ENCODE measurements around the gene SETD9. TPM values are rescaled to one million over a fixed set of nuclear protein-coding genes. Genes with fewer than 3 reads are reported as not detected.
A peak's percentile ranks its signal among the peaks of the same experiment; 100 is the strongest.

Gene SETD9
- total and polyA plus RNA-seq, 2 of the 13 experiments (the other 11 are each of a cell fraction or from before 2014, with no cell fraction given) = 4.8 to 17.8 TPM

DNA sequence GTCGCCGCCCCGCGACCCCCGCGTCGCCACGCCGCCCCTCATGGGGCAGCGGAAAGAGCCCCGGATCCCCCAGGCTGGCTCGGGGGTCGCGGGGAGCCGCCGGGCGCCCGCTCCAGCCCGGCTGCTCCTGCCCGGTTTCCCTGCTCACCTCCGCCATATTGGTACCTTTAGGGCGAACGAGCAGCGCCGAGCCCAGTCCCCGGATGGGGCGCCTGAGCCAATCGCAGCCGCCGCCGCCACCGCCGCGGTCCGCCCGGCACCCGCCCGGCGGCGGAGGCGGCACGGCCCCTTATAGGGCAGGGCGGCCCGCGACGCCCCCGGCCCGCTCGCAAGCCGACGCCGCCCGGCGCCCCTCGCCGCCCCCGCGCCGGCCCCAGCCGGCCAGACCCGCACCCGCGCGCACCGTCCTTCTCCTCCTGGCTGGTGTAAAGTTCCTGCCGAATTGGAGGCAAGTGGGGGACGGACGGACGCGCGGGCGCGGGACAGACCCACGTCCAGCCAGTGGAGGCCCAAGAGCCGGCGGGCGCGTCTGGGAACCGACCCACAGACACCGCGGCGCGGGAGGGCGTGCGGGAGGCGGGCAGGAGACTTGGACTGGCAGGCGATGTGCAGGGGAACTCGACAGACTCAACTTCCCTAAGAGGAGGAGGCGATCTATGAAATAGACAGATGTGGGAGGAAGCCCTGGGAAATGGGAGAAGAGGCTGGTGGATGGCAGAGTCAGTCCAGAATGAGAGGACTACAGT lies 42.7 kb downstream of the SETD9 start, which contains the start of gene MIER3 (continued):
- TF ChIP-seq KDM3A (CRISPR knock-in tag; IDR thresholded peaks at IDR 0.05; ENCODE audit: low read depth) (no peak), AHDC1 (CRISPR knock-in tag; IDR thresholded peaks at IDR 0.05; ENCODE audit: borderline replicate concordance) (no peak), ZNF552 (CRISPR knock-in tag; IDR thresholded peaks at IDR 0.05; ENCODE audit: borderline replicate concordance) (no peak), TOPORS (CRISPR knock-in tag; IDR thresholded peaks at IDR 0.05) (no peak), PHF8 (CRISPR knock-in tag; IDR thresholded peaks at IDR 0.05) (peak; percentile 72), ZNF652 (CRISPR knock-in tag; IDR thresholded peaks at IDR 0.05; ENCODE audit: borderline replicate concordance, low read depth) (no peak), NFKBIZ (CRISPR knock-in tag; IDR thresholded peaks at IDR 0.05) (no peak), PHB2 (IDR thresholded peaks at IDR 0.05; ENCODE audit: partially characterized antibody) (no peak), KLF13 (CRISPR knock-in tag; IDR thresholded peaks at IDR 0.05) (no peak), TSC22D2 (CRISPR knock-in tag; IDR thresholded peaks at IDR 0.05; ENCODE audit: borderline replicate concordance) (no peak), ZNF782 (CRISPR knock-in tag; IDR thresholded peaks at IDR 0.05; ENCODE audit: borderline replicate concordance) (0 out of 2 replicates have a peak, but pooled peaks have one; percentile 29), MED8 (CRISPR knock-in tag; IDR thresholded peaks at IDR 0.05; ENCODE audit: insufficient replicate concordance) (no peak), SMAD1 (CRISPR knock-in tag; IDR thresholded peaks at IDR 0.05; ENCODE audit: borderline replicate concordance, low read depth) (no peak), ZNF329 (CRISPR knock-in tag; IDR thresholded peaks at IDR 0.05; ENCODE audit: low read depth) (peak; percentile 45; the same call in 1 of the 2 replicates)
- TF ChIP-seq, protein P1, sequence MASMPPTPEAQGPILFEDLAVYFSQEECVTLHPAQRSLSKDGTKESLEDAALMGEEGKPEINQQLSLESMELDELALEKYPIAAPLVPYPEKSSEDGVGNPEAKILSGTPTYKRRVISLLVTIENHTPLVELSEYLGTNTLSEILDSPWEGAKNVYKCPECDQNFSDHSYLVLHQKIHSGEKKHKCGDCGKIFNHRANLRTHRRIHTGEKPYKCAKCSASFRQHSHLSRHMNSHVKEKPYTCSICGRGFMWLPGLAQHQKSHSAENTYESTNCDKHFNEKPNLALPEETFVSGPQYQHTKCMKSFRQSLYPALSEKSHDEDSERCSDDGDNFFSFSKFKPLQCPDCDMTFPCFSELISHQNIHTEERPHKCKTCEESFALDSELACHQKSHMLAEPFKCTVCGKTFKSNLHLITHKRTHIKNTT (CRISPR knock-in tag; IDR thresholded peaks at IDR 0.05) = no peak
- TF ChIP-seq, protein P2, sequence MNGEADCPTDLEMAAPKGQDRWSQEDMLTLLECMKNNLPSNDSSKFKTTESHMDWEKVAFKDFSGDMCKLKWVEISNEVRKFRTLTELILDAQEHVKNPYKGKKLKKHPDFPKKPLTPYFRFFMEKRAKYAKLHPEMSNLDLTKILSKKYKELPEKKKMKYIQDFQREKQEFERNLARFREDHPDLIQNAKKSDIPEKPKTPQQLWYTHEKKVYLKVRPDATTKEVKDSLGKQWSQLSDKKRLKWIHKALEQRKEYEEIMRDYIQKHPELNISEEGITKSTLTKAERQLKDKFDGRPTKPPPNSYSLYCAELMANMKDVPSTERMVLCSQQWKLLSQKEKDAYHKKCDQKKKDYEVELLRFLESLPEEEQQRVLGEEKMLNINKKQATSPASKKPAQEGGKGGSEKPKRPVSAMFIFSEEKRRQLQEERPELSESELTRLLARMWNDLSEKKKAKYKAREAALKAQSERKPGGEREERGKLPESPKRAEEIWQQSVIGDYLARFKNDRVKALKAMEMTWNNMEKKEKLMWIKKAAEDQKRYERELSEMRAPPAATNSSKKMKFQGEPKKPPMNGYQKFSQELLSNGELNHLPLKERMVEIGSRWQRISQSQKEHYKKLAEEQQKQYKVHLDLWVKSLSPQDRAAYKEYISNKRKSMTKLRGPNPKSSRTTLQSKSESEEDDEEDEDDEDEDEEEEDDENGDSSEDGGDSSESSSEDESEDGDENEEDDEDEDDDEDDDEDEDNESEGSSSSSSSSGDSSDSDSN (CRISPR knock-in tag; IDR thresholded peaks at IDR 0.05) = peak; percentile 33; the same call in 1 of the 2 replicates
- TF ChIP-seq, protein P3, sequence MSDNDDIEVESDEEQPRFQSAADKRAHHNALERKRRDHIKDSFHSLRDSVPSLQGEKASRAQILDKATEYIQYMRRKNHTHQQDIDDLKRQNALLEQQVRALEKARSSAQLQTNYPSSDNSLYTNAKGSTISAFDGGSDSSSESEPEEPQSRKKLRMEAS (IDR thresholded peaks at IDR 0.05) = peak; percentile 30; the same call in 1 of the 2 replicates
- TF ChIP-seq, protein P4, sequence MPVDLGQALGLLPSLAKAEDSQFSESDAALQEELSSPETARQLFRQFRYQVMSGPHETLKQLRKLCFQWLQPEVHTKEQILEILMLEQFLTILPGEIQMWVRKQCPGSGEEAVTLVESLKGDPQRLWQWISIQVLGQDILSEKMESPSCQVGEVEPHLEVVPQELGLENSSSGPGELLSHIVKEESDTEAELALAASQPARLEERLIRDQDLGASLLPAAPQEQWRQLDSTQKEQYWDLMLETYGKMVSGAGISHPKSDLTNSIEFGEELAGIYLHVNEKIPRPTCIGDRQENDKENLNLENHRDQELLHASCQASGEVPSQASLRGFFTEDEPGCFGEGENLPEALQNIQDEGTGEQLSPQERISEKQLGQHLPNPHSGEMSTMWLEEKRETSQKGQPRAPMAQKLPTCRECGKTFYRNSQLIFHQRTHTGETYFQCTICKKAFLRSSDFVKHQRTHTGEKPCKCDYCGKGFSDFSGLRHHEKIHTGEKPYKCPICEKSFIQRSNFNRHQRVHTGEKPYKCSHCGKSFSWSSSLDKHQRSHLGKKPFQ (CRISPR knock-in tag; IDR thresholded peaks at IDR 0.05; ENCODE audit: insufficient replicate concordance) = no peak

All from HepG2 (cell line).